Measurements from ENCODE around the gene CREB3L1.
A peak's percentile ranks its signal among the peaks of the same experiment; 100 is the strongest.

The CREB3L1 gene

DNA sequence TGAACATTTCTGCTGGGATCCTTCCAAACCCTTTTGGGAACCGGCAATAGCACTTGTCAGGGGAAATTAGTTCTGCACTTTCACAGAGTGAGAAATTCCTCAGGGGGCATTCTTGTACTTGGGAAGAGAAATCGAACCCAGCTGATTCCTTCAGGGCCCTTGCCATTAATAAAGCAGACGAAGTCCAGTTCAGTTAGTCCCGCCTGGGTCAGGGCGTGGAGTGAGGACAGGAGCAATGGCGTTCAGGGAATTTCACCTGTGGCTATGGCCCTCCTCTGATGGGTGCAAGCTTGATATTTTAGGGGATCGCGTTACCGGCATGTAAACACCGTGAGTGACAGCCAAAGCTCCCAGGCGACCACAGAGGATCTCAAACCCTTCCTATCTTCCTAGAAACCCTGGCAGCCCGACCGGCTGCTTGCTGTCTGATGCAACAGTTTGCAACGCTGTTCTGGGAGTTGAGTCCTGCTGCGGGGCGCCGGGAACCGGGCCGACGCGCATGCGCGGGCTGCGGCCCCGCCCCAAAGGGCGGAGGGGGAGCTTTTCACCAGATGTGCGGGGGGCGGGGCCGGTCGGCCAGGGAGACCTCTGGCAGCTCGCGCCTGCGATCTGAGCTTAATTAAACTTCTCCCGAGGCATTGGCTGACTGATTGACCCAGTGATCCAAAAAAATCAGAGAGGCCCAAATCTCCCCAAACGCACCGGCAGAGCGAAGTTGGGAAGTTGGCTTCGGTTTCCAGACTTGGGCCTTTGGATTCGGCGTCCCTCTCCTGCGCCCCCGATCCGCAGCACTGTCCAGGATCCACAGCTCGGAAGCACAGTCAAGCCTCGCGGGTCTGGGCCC lies 34.3 kb upstream of the CREB3L1 start:
- peak; percentile 91 for DNase-seq (ENCODE audit: low spot score)
- H3K27ac Mint-ChIP-seq = peak overlapping the region; percentile 75

GRCh38 chr11:46243796-46244109 lies 33.7 kb upstream of the CREB3L1 start:
- Mint-ChIP-seq H3K4me3 (peak overlapping the region; percentile 84), H3K36me3 (ENCODE audit: low read depth) (no peaks in the 10 kb centered on the region), H3K27ac (peak overlapping the region; percentile 75), H3K27me3 (ENCODE audit: low read depth) (no peaks in the 10 kb centered on the region), H3K4me1 (ENCODE audit: low read depth) (peaks cover 24% of the 10 kb centered on the region), H3K9me3 (no peaks in the 10 kb centered on the region)
- no peak for DNase-seq (ENCODE audit: low spot score)

More for the DNA sequence above, 34.3 kb upstream of the CREB3L1 start:
- Mint-ChIP-seq H3K27me3 (ENCODE audit: low read depth) (no peaks in the 10 kb centered on the region), H3K4me1 (ENCODE audit: low read depth) (peaks cover 28% of the 10 kb centered on the region), H3K4me3 (peak overlapping the region; percentile 84), H3K9me3 (no peaks in the 10 kb centered on the region), H3K36me3 (ENCODE audit: low read depth) (no peaks in the 10 kb centered on the region)

GRCh38 chr11:46246521-46246920 lies 30.9 kb upstream of the CREB3L1 start:
- no peak overlapping the region for H3K27ac Mint-ChIP-seq

DNA sequence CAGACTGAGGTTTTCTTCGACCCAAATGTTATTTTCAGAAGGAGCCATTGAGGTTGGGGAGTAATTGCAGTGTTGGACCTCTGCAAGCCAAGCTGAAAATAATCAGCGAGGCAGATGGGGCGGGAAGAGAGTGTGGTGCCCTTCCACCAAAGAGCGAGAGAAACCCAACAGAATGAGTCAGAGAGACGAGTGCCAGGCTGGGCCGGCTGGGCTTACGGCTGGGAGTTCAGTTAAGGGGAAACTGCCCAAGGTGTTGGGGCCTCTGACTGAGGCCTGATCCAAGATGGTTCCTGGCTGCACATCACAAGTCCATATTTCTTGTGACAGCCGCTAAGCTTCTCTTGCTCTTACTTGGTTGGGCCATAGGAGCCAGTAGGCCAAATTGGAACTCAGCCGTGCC lies 30.4 kb upstream of the CREB3L1 start:
- DNase-seq (ENCODE audit: low spot score) = no peak
- Mint-ChIP-seq H3K4me3 (no peak overlapping the region), H3K27ac (no peak overlapping the region), H3K9me3 (no peaks in the 10 kb centered on the region), H3K4me1 (ENCODE audit: low read depth) (peaks cover 15% of the 10 kb centered on the region), H3K36me3 (ENCODE audit: low read depth) (no peaks in the 10 kb centered on the region), H3K27me3 (ENCODE audit: low read depth) (no peaks in the 10 kb centered on the region)

More at GRCh38 chr11:46246521-46246920, 30.9 kb upstream of the CREB3L1 start:
- Mint-ChIP-seq H3K36me3 (ENCODE audit: low read depth) (no peaks in the 10 kb centered on the region), H3K4me3 (no peak overlapping the region), H3K4me1 (ENCODE audit: low read depth) (peaks cover 16% of the 10 kb centered on the region), H3K9me3 (no peaks in the 10 kb centered on the region), H3K27me3 (ENCODE audit: low read depth) (no peaks in the 10 kb centered on the region)
- DNase-seq (ENCODE audit: low spot score) = no peak

DNA sequence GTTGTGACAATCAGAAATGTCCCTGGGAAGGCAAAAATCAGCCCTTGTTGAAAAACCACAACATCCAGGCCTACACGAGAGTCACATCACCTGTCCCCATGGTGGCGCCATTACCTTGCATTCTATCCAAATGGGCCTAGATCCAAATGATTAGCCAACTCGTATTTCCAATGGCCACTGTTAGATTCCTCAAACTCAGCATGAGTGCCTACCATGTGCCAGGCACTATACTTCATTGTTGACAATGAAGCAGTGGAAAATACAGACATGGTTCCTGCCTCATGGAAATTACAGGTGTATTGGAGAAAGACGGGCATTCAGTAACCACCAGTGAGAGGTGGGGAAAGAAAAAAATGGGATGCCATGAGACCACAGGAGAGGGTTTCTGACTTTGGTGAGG lies 29.8 kb upstream of the CREB3L1 start:
- no peak for DNase-seq (ENCODE audit: low spot score)
- Mint-ChIP-seq H3K27me3 (ENCODE audit: low read depth) (no peaks in the 10 kb centered on the region), H3K36me3 (ENCODE audit: low read depth) (no peaks in the 10 kb centered on the region), H3K4me3 (no peak overlapping the region), H3K9me3 (no peaks in the 10 kb centered on the region), H3K27ac (no peak overlapping the region), H3K4me1 (ENCODE audit: low read depth) (peaks cover 10% of the 10 kb centered on the region)

DNA sequence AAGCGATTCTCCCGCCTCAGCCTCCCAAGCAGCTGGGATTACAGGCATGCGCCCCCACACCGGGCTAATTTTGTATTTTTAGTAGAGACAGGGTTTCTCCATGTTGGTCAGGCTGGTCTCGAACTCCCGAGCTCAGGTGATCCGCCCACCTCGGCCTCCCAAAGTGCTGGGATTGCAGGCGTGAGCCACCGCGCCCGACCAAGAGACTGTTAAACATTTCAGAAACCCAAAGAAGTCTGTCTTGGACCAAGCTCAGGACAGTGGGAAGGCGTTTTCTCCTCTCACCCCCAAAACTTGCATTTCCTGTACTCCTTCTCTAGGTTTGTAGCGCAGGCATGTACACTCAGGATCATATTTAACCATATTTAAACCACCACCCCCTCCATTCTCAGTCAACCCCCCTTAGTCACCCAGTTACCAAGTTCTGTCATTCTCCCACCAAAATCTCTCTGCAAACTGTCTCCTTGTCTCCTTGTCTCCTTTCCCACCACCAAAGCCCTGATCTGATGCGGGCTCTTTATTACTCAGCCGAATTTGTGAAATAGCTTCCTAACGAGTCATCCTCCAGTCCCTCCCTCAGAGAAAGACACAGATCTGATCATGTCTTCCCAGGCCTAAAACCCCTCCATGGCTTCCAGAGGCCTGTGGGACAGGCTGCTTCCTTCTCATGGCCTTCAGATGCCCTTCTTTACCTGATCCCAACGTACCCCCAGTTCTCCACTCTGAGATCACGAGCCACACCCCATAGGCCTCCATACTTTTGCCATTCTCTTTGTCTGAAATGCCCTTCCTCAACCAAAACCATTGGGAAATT lies 29.0 kb upstream of the CREB3L1 start:
- DNase-seq (ENCODE audit: low spot score) = no peak
- Mint-ChIP-seq H3K36me3 (ENCODE audit: low read depth) (no peaks in the 10 kb centered on the region), H3K27ac (no peak overlapping the region), H3K4me3 (no peak overlapping the region), H3K9me3 (no peaks in the 10 kb centered on the region), H3K4me1 (ENCODE audit: low read depth) (peaks cover 5% of the 10 kb centered on the region), H3K27me3 (ENCODE audit: low read depth) (no peaks in the 10 kb centered on the region)

DNA sequence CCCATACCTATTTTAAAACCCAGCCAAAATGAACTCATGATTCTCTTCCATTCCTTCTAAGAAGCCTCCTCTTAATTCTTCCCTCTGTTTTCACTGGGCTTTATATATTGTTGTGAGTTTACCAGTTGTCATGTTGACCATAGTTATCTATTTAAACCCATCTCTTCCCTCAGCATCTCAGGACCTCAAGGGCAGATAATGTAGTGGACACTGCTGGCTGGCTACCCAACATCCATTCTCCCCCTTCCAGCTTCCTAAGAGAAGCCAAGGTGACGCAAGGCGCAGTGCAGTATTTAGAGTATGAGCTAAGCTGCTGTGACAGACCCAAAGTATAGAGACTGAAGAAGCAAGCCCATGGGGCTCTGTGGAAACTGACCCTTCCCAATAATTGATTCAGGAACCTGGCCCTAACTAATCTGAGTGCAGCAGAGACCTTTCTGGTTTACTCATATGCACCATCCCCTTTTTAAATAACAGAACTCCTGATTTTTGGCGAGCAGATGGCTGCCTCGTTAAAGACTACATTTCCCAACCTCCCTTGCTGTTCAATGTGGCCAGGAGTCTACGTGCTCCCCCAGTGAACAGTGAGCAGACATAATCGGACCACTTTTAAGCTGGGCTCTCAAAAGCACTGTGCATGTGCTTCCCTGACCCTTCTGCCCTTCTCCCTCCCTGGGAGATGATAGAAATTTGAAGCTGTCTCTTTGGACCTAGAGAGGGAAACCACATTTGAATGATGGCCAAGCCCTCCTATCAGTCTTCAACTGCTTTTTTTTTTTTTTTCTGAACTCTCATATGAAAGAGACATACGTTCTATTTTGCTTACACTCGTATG lies 28.1 kb upstream of the CREB3L1 start:
- no peaks in the 10 kb centered on the region for H3K9me3 Mint-ChIP-seq
- H3K4me3 Mint-ChIP-seq = no peak overlapping the region
- no peak for DNase-seq (ENCODE audit: low spot score)
- no peaks in the 10 kb centered on the region for H3K36me3 Mint-ChIP-seq (ENCODE audit: low read depth)
- H3K4me1 Mint-ChIP-seq (ENCODE audit: low read depth) = peaks cover 1% of the 10 kb centered on the region
- H3K27me3 Mint-ChIP-seq (ENCODE audit: low read depth) = no peaks in the 10 kb centered on the region
- no peak overlapping the region for H3K27ac Mint-ChIP-seq

DNA sequence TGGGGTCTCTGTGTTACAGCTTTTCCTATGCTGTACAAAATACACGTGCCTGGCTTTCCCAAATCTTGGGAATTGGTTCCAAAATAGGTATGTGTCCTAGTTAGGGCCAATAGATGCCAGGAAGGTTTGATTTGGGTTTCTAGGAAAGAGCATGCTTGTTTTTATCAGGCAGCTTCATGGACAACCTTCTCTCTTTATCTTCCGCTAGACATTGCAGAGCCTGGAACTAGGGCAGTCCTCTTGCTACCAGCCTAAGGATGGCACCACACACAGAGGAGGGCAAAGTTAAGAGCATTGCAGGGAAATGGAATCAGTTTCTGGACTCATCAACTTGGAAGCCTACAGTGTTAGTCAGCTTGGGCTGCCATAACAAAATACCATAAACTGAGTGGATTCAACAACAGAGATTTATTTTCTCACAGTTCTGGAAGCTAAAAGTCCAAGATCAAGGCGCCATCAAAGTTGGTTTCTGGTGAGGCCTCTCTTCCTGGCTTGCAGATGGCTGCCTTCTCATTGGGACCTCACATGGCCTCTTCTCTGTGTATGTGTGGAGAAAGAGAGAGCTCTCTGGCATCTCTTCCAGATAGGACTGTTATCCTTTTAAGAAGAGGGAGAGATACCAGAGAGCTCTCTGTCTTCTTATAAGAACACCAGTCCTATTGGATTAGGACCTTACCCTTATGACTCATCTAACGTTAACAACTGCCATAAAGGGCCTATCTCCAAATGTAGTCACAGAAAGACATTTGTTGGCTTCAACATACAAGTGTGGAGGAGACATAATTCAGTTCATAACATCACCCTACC lies 27.3 kb upstream of the CREB3L1 start:
- Mint-ChIP-seq H3K27me3 (ENCODE audit: low read depth) (no peaks in the 10 kb centered on the region), H3K4me3 (no peak overlapping the region), H3K9me3 (no peaks in the 10 kb centered on the region), H3K4me1 (ENCODE audit: low read depth) (no peaks in the 10 kb centered on the region), H3K36me3 (ENCODE audit: low read depth) (no peaks in the 10 kb centered on the region), H3K27ac (no peak overlapping the region)
- no peak for DNase-seq (ENCODE audit: low spot score)

GRCh38 chr11:46250745-46251052 lies 26.8 kb upstream of the CREB3L1 start:
- no peaks in the 10 kb centered on the region for H3K4me1 Mint-ChIP-seq (ENCODE audit: low read depth)
- no peaks in the 10 kb centered on the region for H3K27me3 Mint-ChIP-seq (ENCODE audit: low read depth)
- no peaks in the 10 kb centered on the region for H3K36me3 Mint-ChIP-seq (ENCODE audit: low read depth)
- DNase-seq (ENCODE audit: low spot score) = no peak
- no peak overlapping the region for H3K27ac Mint-ChIP-seq
- no peaks in the 10 kb centered on the region for H3K9me3 Mint-ChIP-seq
- H3K4me3 Mint-ChIP-seq = no peak overlapping the region

DNA sequence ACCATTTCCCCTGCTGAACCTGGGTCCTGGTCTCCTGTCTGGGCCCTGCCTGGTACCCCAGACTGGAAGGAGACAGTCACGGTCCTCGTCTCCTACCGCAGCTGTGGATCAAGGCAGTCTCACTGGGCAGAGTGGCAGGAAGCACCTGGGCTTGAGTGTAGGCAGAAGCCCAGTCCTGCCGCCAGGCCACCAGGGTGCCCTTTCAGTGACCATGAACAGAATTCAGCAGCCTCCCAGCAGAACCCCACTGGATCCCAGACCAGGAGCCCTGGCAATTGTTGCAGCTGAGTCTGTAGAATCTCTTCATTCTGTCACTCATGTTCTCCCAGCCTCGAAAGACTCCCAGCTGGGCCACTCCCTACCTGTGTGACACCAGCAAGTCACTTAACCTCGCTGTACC lies 25.5 kb upstream of the CREB3L1 start:
- no peak overlapping the region for H3K27ac Mint-ChIP-seq

DNA sequence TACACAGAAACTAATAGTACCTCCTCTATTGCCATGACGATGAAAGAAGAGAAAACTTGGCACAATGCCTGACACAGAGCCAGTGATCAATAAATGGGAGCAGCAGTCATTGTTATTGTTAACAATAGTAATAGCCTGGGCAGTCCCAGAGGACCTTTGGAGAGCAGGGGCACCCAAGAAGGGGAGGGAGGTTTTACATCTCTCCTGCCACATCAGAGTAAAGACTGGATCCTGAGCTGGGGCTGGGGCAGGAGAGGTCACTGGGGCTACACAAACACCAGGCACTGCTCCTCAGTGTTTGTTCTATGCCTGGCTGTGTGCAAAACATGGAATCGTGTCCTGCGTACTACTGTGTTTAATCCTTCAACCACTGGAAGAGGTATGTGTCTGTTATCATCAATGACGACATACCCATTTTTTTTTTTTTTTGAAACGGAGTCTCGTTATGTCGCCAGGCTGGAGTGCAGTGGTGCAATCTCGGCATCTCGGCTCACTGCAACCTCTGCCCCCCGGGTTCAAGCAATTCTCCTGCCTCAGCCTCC lies 25.0 kb upstream of the CREB3L1 start:
- Mint-ChIP-seq H3K4me3 (no peak overlapping the region), H3K4me1 (ENCODE audit: low read depth) (no peaks in the 10 kb centered on the region), H3K27me3 (ENCODE audit: low read depth) (no peaks in the 10 kb centered on the region), H3K36me3 (ENCODE audit: low read depth) (no peaks in the 10 kb centered on the region), H3K27ac (no peak overlapping the region), H3K9me3 (no peaks in the 10 kb centered on the region)
- DNase-seq (ENCODE audit: low spot score) = no peak

More for the DNA sequence above, 25.5 kb upstream of the CREB3L1 start:
- no peak overlapping the region for H3K4me3 Mint-ChIP-seq
- no peaks in the 10 kb centered on the region for H3K9me3 Mint-ChIP-seq
- no peaks in the 10 kb centered on the region for H3K27me3 Mint-ChIP-seq (ENCODE audit: low read depth)
- no peaks in the 10 kb centered on the region for H3K36me3 Mint-ChIP-seq (ENCODE audit: low read depth)
- no peak for DNase-seq (ENCODE audit: low spot score)
- no peaks in the 10 kb centered on the region for H3K4me1 Mint-ChIP-seq (ENCODE audit: low read depth)

- DNase-seq (ENCODE audit: low spot score) = no peak
- Mint-ChIP-seq H3K9me3 (no peaks in the 10 kb centered on the region), H3K27ac (no peak overlapping the region), H3K4me3 (no peak overlapping the region), H3K27me3 (ENCODE audit: low read depth) (no peaks in the 10 kb centered on the region), H3K36me3 (ENCODE audit: low read depth) (no peaks in the 10 kb centered on the region), H3K4me1 (ENCODE audit: low read depth) (no peaks in the 10 kb centered on the region)
Measured at GRCh38 chr11:46253258-46254132, 24.0 kb upstream of the CREB3L1 start.
